Activated CD8-positive, alpha-beta T cell treated with anti-CD3 and anti-CD28 coated beads for 36 hours (primary cell): ENCODE measurements around the gene ADAM19. TPM values are rescaled to one million over a fixed set of nuclear protein-coding genes. Genes with fewer than 3 reads are reported as not detected.

Experiments
- ATAC-seq: fragments of 200-7000 bp; cut with Tn5 transposase; one replicate; pipeline ENCODE4 v1.10.0; 2021; ENCODE audit warnings: mild to moderate bottlenecking, moderate library complexity
- CTCF ChIA-PET: fragments of 350-600 bp; sonication (Branson Sonifier 250); formaldehyde crosslinking; loops from one replicate; lab custom pipeline; 2021; ENCODE audit warnings: antibody characterized with exemption; lab: Charles Lee
- POLR2A ChIA-PET: fragments of 350-600 bp; sonication (Branson Sonifier 250); formaldehyde crosslinking; loops from one replicate; lab custom pipeline; 2021; ENCODE audit warnings: antibody characterized with exemption; lab: Charles Lee
- DNase-seq: peaks from one replicate; pipeline ENCODE4 v3.0.0-alpha.2; 2020
- H3K27ac Mint-ChIP-seq: one replicate; pipeline ENCODE4 v1.8.0; 2021; ENCODE audit warnings: mild to moderate bottlenecking, mixed read lengths
- H3K27me3 Mint-ChIP-seq: one replicate; pipeline ENCODE4 v1.8.0; 2021; ENCODE audit warnings: mixed read lengths
- H3K36me3 Mint-ChIP-seq: one replicate; pipeline ENCODE4 v1.8.0; 2021; ENCODE audit warnings: low read depth, mixed read lengths
- H3K4me1 Mint-ChIP-seq: one replicate; pipeline ENCODE4 v1.8.0; 2021; ENCODE audit warnings: low read depth, mixed read lengths
- H3K4me3 Mint-ChIP-seq: one replicate; pipeline ENCODE4 v1.8.0; 2021; ENCODE audit warnings: mild to moderate bottlenecking, moderate library complexity, mixed read lengths
- H3K9me3 Mint-ChIP-seq: one replicate; pipeline ENCODE4 v1.8.0; 2021; ENCODE audit warnings: mixed read lengths
- CTCF ChIP-seq: fragments of 200-600 bp; IDR thresholded peaks from one replicate; pipeline ENCODE4 v1.8.0; 2022; ENCODE audit warnings: antibody characterized with exemption, mild to moderate bottlenecking
- intact Hi-C: fragments of 100-400 bp; cut with micrococcal nuclease; formaldehyde crosslinking; loops from one replicate; pipeline ENCODE4 v1.10.0; 2022
- total RNA-seq, 2 experiments: library from RNA; stranded (reverse); gene quantifications; one replicate each; pipeline ENCODE4 v1.2.3, GENCODE V29; 2021

The ADAM19 gene
- total RNA-seq, 2 experiments from 2014 or later: 12.3 to 12.9 TPM

GRCh38 chr5:157592594-157592993 lies 17.0 kb upstream of the ADAM19 start:
- TF ChIP-seq CTCF: no peak
- Mint-ChIP-seq H3K4me1 (peaks cover 57% of the 10 kb centered on the region), H3K4me3 (no peak overlapping the region), H3K9me3 (peaks cover 7% of the 10 kb centered on the region), H3K27me3 (peaks cover 6% of the 10 kb centered on the region), H3K27ac (peak overlapping the region; percentile 46), H3K36me3 (peaks cover 3% of the 10 kb centered on the region)
- no peak for DNase-seq
- intact Hi-C loops: no loop called here
- CTCF ChIA-PET: no interaction called here
- no peak for ATAC-seq
- POLR2A ChIA-PET: no interaction called here

GRCh38 chr5:157590478-157590877 lies 14.9 kb upstream of the ADAM19 start:
- intact Hi-C loops: no loop called here
- no peak for TF ChIP-seq CTCF
- CTCF ChIA-PET: no interaction called here
- DNase-seq (no peak), ATAC-seq (no peak)
- POLR2A ChIA-PET: no interaction called here
- H3K9me3 Mint-ChIP-seq: peaks cover 4% of the 10 kb centered on the region
- H3K27me3 Mint-ChIP-seq: peaks cover 6% of the 10 kb centered on the region
- H3K4me1 Mint-ChIP-seq: peaks cover 37% of the 10 kb centered on the region
- H3K36me3 Mint-ChIP-seq: no peaks in the 10 kb centered on the region
- no peak overlapping the region for H3K4me3 Mint-ChIP-seq
- no peak overlapping the region for H3K27ac Mint-ChIP-seq

GRCh38 chr5:157584628-157585027 lies 9.1 kb upstream of the ADAM19 start:
- no peak for TF ChIP-seq CTCF
- POLR2A ChIA-PET: interaction anchor here (2.2 kb wide), 1 partner anchor 12 kb away, joined by 6 read pairs; no protein-coding TSS in a partner anchor
- H3K9me3 Mint-ChIP-seq: peaks cover 6% of the 10 kb centered on the region
- ATAC-seq (no peak), DNase-seq (no peak)
- CTCF ChIA-PET: interaction anchor here (0.9 to 1.4 kb wide), 3 partner anchors 14 to 242 kb away, joined by 3 read pairs; no protein-coding TSS in a partner anchor
- no peaks in the 10 kb centered on the region for H3K27me3 Mint-ChIP-seq
- no peak overlapping the region for H3K4me3 Mint-ChIP-seq
- peaks cover 20% of the 10 kb centered on the region for H3K4me1 Mint-ChIP-seq
- no peak overlapping the region for H3K27ac Mint-ChIP-seq
- intact Hi-C loops: no loop called here
- no peaks in the 10 kb centered on the region for H3K36me3 Mint-ChIP-seq

- ATAC-seq: peak; percentile 83
- no peak for TF ChIP-seq CTCF
- peaks cover 6% of the 10 kb centered on the region for H3K9me3 Mint-ChIP-seq
- intact Hi-C loops: no loop called here
- H3K36me3 Mint-ChIP-seq: no peaks in the 10 kb centered on the region
- ChIA-PET POLR2A (no interaction called here), CTCF (interaction anchor here (1.1 to 1.4 kb wide), 4 partner anchors 12 to 160 kb away, joined by 3 read pairs; partner anchors contain the start of gene LSM11)
- peak overlapping the region; percentile 0 for H3K27ac Mint-ChIP-seq
- no peak overlapping the region for H3K4me3 Mint-ChIP-seq
- H3K4me1 Mint-ChIP-seq: peaks cover 27% of the 10 kb centered on the region
- H3K27me3 Mint-ChIP-seq: no peaks in the 10 kb centered on the region
- no peak for DNase-seq
These were observed 7.4 kb upstream of the ADAM19 start for GRCh38 chr5:157582731-157583620.

GRCh38 chr5:157581901-157582300 lies 6.3 kb upstream of the ADAM19 start:
- POLR2A ChIA-PET: interaction anchor here (1.4 kb wide), 1 partner anchor 25 kb away, joined by 3 read pairs; no protein-coding TSS in a partner anchor
- DNase-seq (no peak), ATAC-seq (no peak)
- Mint-ChIP-seq H3K4me3 (no peak overlapping the region), H3K9me3 (peaks cover 6% of the 10 kb centered on the region), H3K4me1 (peaks cover 27% of the 10 kb centered on the region), H3K36me3 (no peaks in the 10 kb centered on the region), H3K27me3 (peaks cover 2% of the 10 kb centered on the region), H3K27ac (peak overlapping the region; percentile 8)
- CTCF ChIA-PET: interaction anchor here (1.2 to 1.3 kb wide), 2 partner anchors 14 to 26 kb away, joined by 3 read pairs; no protein-coding TSS in a partner anchor
- TF ChIP-seq CTCF: no peak
- intact Hi-C loops: no loop called here
